Keratinocyte (primary cell): ENCODE measurements around the gene GPANK1. TPM values are rescaled to one million over a fixed set of nuclear protein-coding genes. Genes with fewer than 3 reads are reported as not detected.

Experiments used
- DNase-seq: peaks from one replicate; pipeline ENCODE4 v3.0.0-alpha.2; 2011; ENCODE audit warnings: low read depth, missing footprints, low spot score
- FAIRE-seq: peaks from 2 replicates; lab custom pipeline; 2011; peaks lifted over from hg19 to GRCh38; lab: Jason Lieb, UNC
- H2AFZ ChIP-seq: 2 replicates; pipeline ENCODE4 v1.6.0; 2012; ENCODE audit warnings: low read length, control low read depth, inconsistent platforms; ENCODE audit not compliant: control insufficient read depth
- H3K27ac ChIP-seq: 2 replicates; pipeline ENCODE4 v1.5.1; 2011; ENCODE audit warnings: low read length; ENCODE audit not compliant: control insufficient read depth, insufficient read depth
- H3K27me3 ChIP-seq: 3 replicates; pipeline ENCODE4 v1.6.0; 2011; ENCODE audit warnings: low read length; ENCODE audit not compliant: control insufficient read depth, insufficient read depth; ENCODE audit errors: extremely low read depth
- H3K36me3 ChIP-seq, 2 experiments: 2 replicates in 1 of 2; 3 replicates in 1 of 2; pipeline ENCODE4 v1.5.1; 2011; ENCODE audit warnings: low read length in 2 of 2, mild to moderate bottlenecking in 1 of 2; ENCODE audit not compliant: control insufficient read depth in 2 of 2, insufficient read depth in 2 of 2; ENCODE audit errors: extremely low read depth in 1 of 2
- H3K4me1 ChIP-seq: 3 replicates; pipeline ENCODE4 v1.5.1; 2011; ENCODE audit warnings: low read length; ENCODE audit not compliant: control insufficient read depth, insufficient read depth; ENCODE audit errors: extremely low read depth
- H3K4me2 ChIP-seq: 3 replicates; pipeline ENCODE4 v1.6.0; 2011; ENCODE audit warnings: low read depth, low read length; ENCODE audit not compliant: control insufficient read depth, insufficient read depth; ENCODE audit errors: extremely low read depth
- H3K4me3 ChIP-seq, 3 experiments: fragments of 200-600 bp in 1 of 3; sonication (generic) in 1 of 3; 2 replicates in 2 of 3; 3 replicates in 1 of 3; pipeline ENCODE4 v1.5.1; 2011 to 2016; ENCODE audit warnings: low read length in 3 of 3, mild to moderate bottlenecking in 3 of 3, control low read depth in 2 of 3, inconsistent platforms in 1 of 3, low read depth in 1 of 3, mixed read lengths in 1 of 3, mixed run types in 1 of 3, moderate library complexity in 1 of 3; ENCODE audit not compliant: control insufficient read depth in 2 of 3, insufficient read depth in 2 of 3; ENCODE audit errors: extremely low read depth in 1 of 3
- H3K79me2 ChIP-seq: 2 replicates; pipeline ENCODE4 v1.6.0; 2012; ENCODE audit warnings: low read length; ENCODE audit not compliant: control insufficient read depth, insufficient read depth
- H3K9ac ChIP-seq: 3 replicates; pipeline ENCODE4 v1.6.0; 2011; ENCODE audit warnings: low read length; ENCODE audit not compliant: control insufficient read depth, insufficient read depth; ENCODE audit errors: extremely low read depth
- H3K9me1 ChIP-seq: 3 replicates; pipeline ENCODE4 v1.6.0; 2011; ENCODE audit warnings: low read length; ENCODE audit not compliant: control insufficient read depth, insufficient read depth; ENCODE audit errors: extremely low read depth
- H3K9me3 ChIP-seq: 2 replicates; pipeline ENCODE4 v1.5.1; 2012; ENCODE audit warnings: low read depth, low read length; ENCODE audit not compliant: control insufficient read depth
- H4K20me1 ChIP-seq: 3 replicates; pipeline ENCODE4 v1.6.0; 2011; ENCODE audit warnings: low read length; ENCODE audit not compliant: control insufficient read depth, insufficient read depth; ENCODE audit errors: extremely low read depth
- CTCF ChIP-seq, 3 experiments: IDR thresholded peaks in 1 of 3; conservative IDR thresholded peaks in 1 of 3; optimal IDR thresholded peaks in 1 of 3; 2 replicates in 2 of 3; 3 replicates in 1 of 3; pipeline versions ENCODE3 to v1.5.1; 2011; ENCODE audit warnings: low read length in 3 of 3, mild to moderate bottlenecking in 3 of 3, moderate library complexity in 2 of 3, control low read depth in 1 of 3, inconsistent platforms in 1 of 3; ENCODE audit not compliant: insufficient read depth in 2 of 3; ENCODE audit errors: extremely low read depth in 1 of 3
- EZH2 ChIP-seq: IDR thresholded peaks from one replicate; pipeline ENCODE4 v1.6.1; 2012; ENCODE audit warnings: inconsistent platforms, mild to moderate bottlenecking, low read length, moderate library complexity
- dilution Hi-C: fragments of 300-500 bp; cut with MboI; formaldehyde crosslinking; loops from one replicate; pipeline ENCODE4 v1.7.0; 2020; ENCODE audit warnings: low sequenced_read_pairs; ENCODE audit not compliant: extremely low pct_ligation_motif_present
- polyA plus RNA-seq, 5 experiments: library from polyadenylated mRNA; depleted of rRNA in 3 of 5; stranded (reverse) in 3 of 5; stranded (forward) in 1 of 5; unstranded in 1 of 5; fragments of >200 nt; gene quantifications; 1 replicate in 1 of 5; 2 replicates in 3 of 5; 3 replicates in 1 of 5; pipeline versions ENCODE4 v1.2.1 to v1.2.3, GENCODE V29; 2011 to 2012; ENCODE audit warnings: missing spikeins in 2 of 5, low read depth in 1 of 5, low replicate concordance in 1 of 5

GPANK1 gene
- polyA plus RNA-seq, 1 donor (not counting 4 experiments of a cell fraction or from before 2014, with no cell fraction given): 10.0 TPM

GRCh38 chr6:31669676-31670075 lies 4.9 kb upstream of the GPANK1 start, which contains the start of gene LY6G5B:
LY6G5B (plus strand) TSS chr6:31669976; CDS start chr6:31670951, 975 bp downstream.
- Histone ChIP-seq H3K9ac (no peak within 1 kb of the TSS), H3K79me2 (peaks cover 40% of the 10 kb centered on the region), H3K27ac (no peak within 1 kb of the TSS)

GRCh38 chr6:31666337-31666965 lies 1.7 kb upstream of the GPANK1 start:
- no peaks in the 10 kb centered on the region for H3K9me3 ChIP-seq
- peak overlapping the region; percentile 93 to 95 (median 94) for H3K4me3 ChIP-seq
- H3K4me1 ChIP-seq: peaks cover 22% of the 10 kb centered on the region
- peak overlapping the region; percentile 91 for H3K4me2 ChIP-seq
- dilution Hi-C loops: no loop called here
- FAIRE-seq: no peak
- peaks cover 32 to 44% of the 10 kb centered on the region in 2 experiments for H3K36me3 ChIP-seq
- no peak for DNase-seq
- H3K9ac ChIP-seq: peak overlapping the region; percentile 94
- H2AFZ ChIP-seq: peak overlapping the region; percentile 72
- H3K9me1 ChIP-seq: no peaks in the 10 kb centered on the region
- no peaks in the 10 kb centered on the region for H4K20me1 ChIP-seq
- H3K27me3 ChIP-seq: no peaks in the 10 kb centered on the region
- peak overlapping the region; percentile 84 for H3K27ac ChIP-seq
- peaks cover 40% of the 10 kb centered on the region for H3K79me2 ChIP-seq
- no peak for TF ChIP-seq CTCF (optimal IDR thresholded peaks at IDR 0.05 in 1 of 3, IDR thresholded peaks at IDR 0.05 in 1 of 3, conservative IDR thresholded peaks at IDR 0.05 in 1 of 3; ENCODE audit: extremely low read depth in 1 of 3, insufficient read depth in 2 of 3, low read length in 3 of 3)
- TF ChIP-seq EZH2: no peak

More at GRCh38 chr6:31669676-31670075, 4.9 kb upstream of the GPANK1 start, which contains the start of gene LY6G5B:
- DNase-seq (no peak), FAIRE-seq (no peak)
- Histone ChIP-seq H3K9me3 (no peaks in the 10 kb centered on the region), H3K27me3 (no peaks in the 10 kb centered on the region), H3K36me3 (peaks cover 41 to 48% of the 10 kb centered on the region in 2 experiments), H4K20me1 (no peaks in the 10 kb centered on the region), H3K9me1 (no peaks in the 10 kb centered on the region), H3K4me2 (no peak within 1 kb of the TSS), H3K4me1 (peaks cover 5% of the 10 kb centered on the region), H2AFZ (no peak within 1 kb of the TSS), H3K4me3 (no peak within 1 kb of the TSS)
- dilution Hi-C loops: no loop called here
- TF ChIP-seq EZH2 (no peak), CTCF (optimal IDR thresholded peaks at IDR 0.05 in 1 of 3, IDR thresholded peaks at IDR 0.05 in 1 of 3, conservative IDR thresholded peaks at IDR 0.05 in 1 of 3; ENCODE audit: extremely low read depth in 1 of 3, insufficient read depth in 2 of 3, low read length in 3 of 3) (no peak)
